SK-N-SH (cell line): Measurements from ENCODE around the gene OR7G1. TPM values are rescaled to one million over a fixed set of nuclear protein-coding genes. Genes with fewer than 3 reads are reported as not detected.

Experiments
- CTCF ChIA-PET: fragments of 300-600, 350-600 bp; formaldehyde crosslinking; extraction: SDS; loops from one replicate; lab custom pipeline; 2021; lab: Yijun Ruan, JAX
- POLR2A ChIA-PET: fragments of 350-600 bp; sonication (Branson Sonifier 250); formaldehyde crosslinking; extraction: SDS; loops from one replicate; lab custom pipeline; 2020; ENCODE audit warnings: antibody characterized with exemption, inconsistent platforms; lab: Yijun Ruan, JAX
- DNase-seq: peaks from one replicate; pipeline ENCODE4 v3.0.0; 2012
- H2AFZ ChIP-seq: fragments of 200-600 bp; sonication (generic); 2 replicates; pipeline ENCODE4 v1.8.1; 2016; ENCODE audit warnings: antibody characterized with exemption, mild to moderate bottlenecking, low read depth
- H3F3A ChIP-seq: fragments of 200-600 bp; sonication (generic); replicated peaks from 2 replicates; pipeline ENCODE3; 2016; ENCODE audit warnings: antibody characterized with exemption, mild to moderate bottlenecking; ENCODE audit not compliant: insufficient read depth
- H3K27ac ChIP-seq, 2 experiments: fragments of 200-500 bp in 1 of 2; fragments of 200-600 bp in 1 of 2; sonication (Bioruptor generic) in 1 of 2; sonication (generic), shearing (Covaris generic) in 1 of 2; 2 replicates each; pipeline versions ENCODE4 v1.5.1 to v1.6.1; 2014 to 2016; ENCODE audit warnings: low read depth in 2 of 2, inconsistent platforms in 1 of 2, low read length in 1 of 2, mild to moderate bottlenecking in 1 of 2, mixed read lengths in 1 of 2
- H3K27me3 ChIP-seq: fragments of 200-600 bp; sonication (generic), shearing (Covaris generic); 2 replicates; pipeline ENCODE4 v1.6.1; 2016; ENCODE audit warnings: mixed run types; ENCODE audit not compliant: insufficient read depth
- H3K36me3 ChIP-seq, 2 experiments: fragments of 200-500 bp in 1 of 2; fragments of 200-600 bp in 1 of 2; sonication (Bioruptor generic) in 1 of 2; sonication (generic) in 1 of 2; replicated peaks in 1 of 2; 2 replicates each; pipeline versions ENCODE3 to v1.5.1; 2014 to 2016; ENCODE audit warnings: low read length in 1 of 2, mild to moderate bottlenecking in 1 of 2; ENCODE audit not compliant: insufficient read depth in 2 of 2, control insufficient read depth in 1 of 2
- H3K4me1 ChIP-seq, 2 experiments: fragments of 200-500 bp in 1 of 2; fragments of 200-600 bp in 1 of 2; sonication (Bioruptor generic) in 1 of 2; sonication (generic), shearing (Covaris generic) in 1 of 2; 2 replicates each; pipeline versions ENCODE4 v1.5.1 to v1.6.1; 2014 to 2016; ENCODE audit warnings: low read depth in 1 of 2, low read length in 1 of 2, mixed run types in 1 of 2; ENCODE audit not compliant: insufficient read depth in 2 of 2, control insufficient read depth in 1 of 2
- H3K4me2 ChIP-seq: fragments of 200-600 bp; sonication (generic), shearing (Covaris generic); 2 replicates; pipeline ENCODE4 v1.6.1; 2017; ENCODE audit warnings: mixed run types
- H3K4me3 ChIP-seq, 2 experiments: fragments of 200-500 bp in 1 of 2; fragments of 200-600 bp in 1 of 2; sonication (Bioruptor generic) in 1 of 2; sonication (generic), shearing (Covaris generic) in 1 of 2; 2 replicates each; pipeline versions ENCODE4 v1.5.1 to v1.8.1; 2014 to 2016; ENCODE audit warnings: low read depth in 2 of 2, inconsistent platforms in 1 of 2, low read length in 1 of 2, mild to moderate bottlenecking in 1 of 2, mixed read lengths in 1 of 2, moderate library complexity in 1 of 2
- H3K79me2 ChIP-seq: fragments of 200-600 bp; sonication (generic); 2 replicates; pipeline ENCODE4 v1.8.1; 2017; ENCODE audit warnings: mild to moderate bottlenecking; ENCODE audit not compliant: insufficient read depth
- H3K9ac ChIP-seq: fragments of 200-600 bp; sonication (generic); 2 replicates; pipeline ENCODE4 v1.6.1; 2017; ENCODE audit warnings: mixed run types
- H3K9me2 ChIP-seq: fragments of 200-600 bp; sonication (generic); 2 replicates; pipeline ENCODE4 v1.6.1; 2017; ENCODE audit warnings: mixed run types
- H3K9me3 ChIP-seq: fragments of 200-600 bp; sonication (generic); 2 replicates; pipeline ENCODE4 v1.6.1; 2017; ENCODE audit warnings: mixed run types, mild to moderate bottlenecking, moderate library complexity
- H4K20me1 ChIP-seq: fragments of 200-600 bp; sonication (generic); 2 replicates; pipeline ENCODE4 v1.6.1; 2017; ENCODE audit warnings: mild to moderate bottlenecking, mixed run types; ENCODE audit not compliant: insufficient read depth
- CHD2 ChIP-seq: fragments of 150-350 bp; IDR thresholded peaks from 2 replicates; pipeline ENCODE4 v1.6.1; 2018; ENCODE audit warnings: low read length; ENCODE audit not compliant: partially characterized antibody
- CTCF ChIP-seq: fragments of 200-600 bp; sonication (generic); IDR thresholded peaks from 2 replicates; pipeline ENCODE4 v1.6.1; 2017; ENCODE audit warnings: antibody characterized with exemption, mild to moderate bottlenecking, moderate library complexity
- ELF1 ChIP-seq: IDR thresholded peaks from 2 replicates; pipeline ENCODE4 v1.4.0; 2012
- EP300 ChIP-seq, 2 experiments: IDR thresholded peaks; 2 replicates each; pipeline versions ENCODE4 v1.4.0 to v1.6.1; 2012; ENCODE audit warnings: borderline replicate concordance in 1 of 2, low read depth in 1 of 2, low read length in 1 of 2
- FOSL2 ChIP-seq: IDR thresholded peaks from 2 replicates; pipeline ENCODE4 v1.4.0; 2012; ENCODE audit warnings: low read depth, mild to moderate bottlenecking, moderate library complexity, borderline replicate concordance
- GABPA ChIP-seq: IDR thresholded peaks from 2 replicates; pipeline ENCODE4 v1.4.0; 2012; ENCODE audit warnings: low read depth, mild to moderate bottlenecking
- GATA2 ChIP-seq: sonication (generic); formaldehyde crosslinking; IDR thresholded peaks from 2 replicates; pipeline ENCODE4 v1.5.0; 2020; ENCODE audit warnings: mild to moderate bottlenecking, missing genetic modification reagents
- IRF3 ChIP-seq: fragments of 150-350 bp; IDR thresholded peaks from 2 replicates; pipeline ENCODE4 v1.6.1; 2016; ENCODE audit warnings: mild to moderate bottlenecking, low read depth, low read length
- RAD21 ChIP-seq: IDR thresholded peaks from 2 replicates; pipeline ENCODE4 v1.6.1; 2012; ENCODE audit warnings: mild to moderate bottlenecking, low read length
- REST ChIP-seq: IDR thresholded peaks from 2 replicates; pipeline ENCODE4 v1.6.1; 2012; ENCODE audit warnings: mild to moderate bottlenecking, low read depth, low read length, moderate library complexity
- RFX5 ChIP-seq: IDR thresholded peaks from 2 replicates; pipeline ENCODE4 v1.6.1; 2012; ENCODE audit warnings: mild to moderate bottlenecking, improper control_type of control experiment, low read length
- RXRA ChIP-seq: IDR thresholded peaks from 2 replicates; pipeline ENCODE4 v1.4.0; 2012; ENCODE audit warnings: low read depth, mild to moderate bottlenecking, borderline replicate concordance
- TCF12 ChIP-seq: IDR thresholded peaks from 2 replicates; pipeline ENCODE4 v1.4.0; 2012
- USF1 ChIP-seq: IDR thresholded peaks from 2 replicates; pipeline ENCODE4 v1.4.0; 2012; ENCODE audit warnings: low read depth, borderline replicate concordance
- USF2 ChIP-seq: fragments of 150-350 bp; IDR thresholded peaks from 2 replicates; pipeline ENCODE4 v1.6.1; 2017; ENCODE audit warnings: antibody characterized with exemption, low read length, low read depth, borderline replicate concordance
- YY1 ChIP-seq: IDR thresholded peaks from 2 replicates; pipeline ENCODE4 v1.4.0; 2012; ENCODE audit warnings: low read depth, mild to moderate bottlenecking
- ZBTB33 ChIP-seq: IDR thresholded peaks from 2 replicates; pipeline ENCODE4 v1.4.0; 2012; ENCODE audit warnings: low read depth, borderline replicate concordance
- WGBS: methylation state at CpG from one replicate; pipeline ENCODE4 v1.1.6; 2017; ENCODE audit warnings: low lambda C conversion rate; 5-methylcytosine and 5-hydroxymethylcytosine counted together
- polyA plus RNA-seq, 3 experiments: library from polyadenylated mRNA; depleted of rRNA; stranded (reverse); fragments of >200 nt; gene quantifications; 2 replicates each; pipeline ENCODE4 v1.2.3, GENCODE V29; 2012

The OR7G1 gene
- polyA plus RNA-seq, 1 of the 3 experiments (the other 2 are of a cell fraction) = not detected

- Histone ChIP-seq H3K9me2 (no peaks in the 10 kb centered on the region), H3K4me2 (no peak overlapping the region), H4K20me1 (peaks cover 16% of the 10 kb centered on the region; the same call in 1 of the 2 replicates), H2AFZ (no peak overlapping the region), H3K36me3 (peaks cover 3 to 67% of the 10 kb centered on the region in 2 experiments), H3K27me3 (no peaks in the 10 kb centered on the region), H3K27ac (no peak overlapping the region), H3K79me2 (peaks cover 100% of the 10 kb centered on the region), H3F3A (peaks cover 8% of the 10 kb centered on the region), H3K4me1 (no peaks in the 10 kb centered on the region), H3K9me3 (peaks cover 30% of the 10 kb centered on the region), H3K9ac (no peak overlapping the region), H3K4me3 (no peak overlapping the region)
- POLR2A ChIA-PET = no interaction called here
- CTCF ChIA-PET = no interaction called here
- no peak for DNase-seq
- WGBS = 92% methylated on average over 3 of the region's 3 CpGs
- TF ChIP-seq GATA2 (no peak), IRF3 (no peak), GABPA (no peak), RFX5 (no peak), TCF12 (no peak), CTCF (no peak), REST (no peak), YY1 (no peak), USF2 (no peak), USF1 (no peak), FOSL2 (no peak), ELF1 (no peak), RXRA (no peak), ZBTB33 (no peak), EP300 (IDR thresholded peaks at IDR 0.05; ENCODE audit: borderline replicate concordance in 1 of 2, low read depth in 1 of 2, low read length in 1 of 2) (no peak), CHD2 (no peak), RAD21 (no peak)
These were observed 33.1 kb upstream of the OR7G1 start for GRCh38 chr19:9148697-9149096.
